ENCODE results near the gene MAST1. TPM values are rescaled to one million over a fixed set of nuclear protein-coding genes. Genes with fewer than 3 reads are reported as not detected.
"Not testable (repeated sequence)": the region's sequence is repeated elsewhere in the genome, so short reads cannot be mapped to it uniquely, and the experiment has no call there.

The MAST1 gene
- total RNA-seq, 1 donor from 2014 or later: not detected

GRCh38 chr19:12841094-12841493, 2.8 kb downstream of the MAST1 start:
- no peaks in the 10 kb centered on the region for H3K36me3 ChIP-seq
- no peak overlapping the region for H3K27ac ChIP-seq (replicated peaks)
- TF ChIP-seq CTCF (IDR thresholded peaks at IDR 0.05; ENCODE audit: borderline replicate concordance): no peak
- peak overlapping the region; percentile 43 for H3K4me3 ChIP-seq
- intact Hi-C loops (cut with micrococcal nuclease): loop anchor here (5.0 to 10.0 kb wide), 2 partner anchors 34 to 76 kb away; partner anchors contain the start of gene RNASEH2A
- peaks cover 24% of the 10 kb centered on the region for H3K4me1 ChIP-seq
- no peaks in the 10 kb centered on the region for H3K9me3 ChIP-seq (replicated peaks)
- H3K27me3 ChIP-seq (ENCODE audit: low read depth): peaks cover 98% of the 10 kb centered on the region
- DNase-seq: no peak

GRCh38 chr19:12842511-12842910, 4.2 kb downstream of the MAST1 start:
- DNase-seq: no peak
- Histone ChIP-seq H3K9me3 (replicated peaks) (no peaks in the 10 kb centered on the region), H3K4me1 (peaks cover 30% of the 10 kb centered on the region), H3K27me3 (ENCODE audit: low read depth) (peaks cover 96% of the 10 kb centered on the region), H3K4me3 (no peak overlapping the region), H3K36me3 (no peaks in the 10 kb centered on the region), H3K27ac (replicated peaks) (no peak overlapping the region)
- intact Hi-C loops (cut with micrococcal nuclease): loop anchor here (5.0 to 10.0 kb wide), 2 partner anchors 35 to 78 kb away; partner anchors contain the start of gene RNASEH2A
- no peak for TF ChIP-seq CTCF (IDR thresholded peaks at IDR 0.05; ENCODE audit: borderline replicate concordance)

- no peak for DNase-seq
- TF ChIP-seq CTCF (IDR thresholded peaks at IDR 0.05; ENCODE audit: borderline replicate concordance): no peak
- Histone ChIP-seq H3K9me3 (replicated peaks) (no peaks in the 10 kb centered on the region), H3K36me3 (no peaks in the 10 kb centered on the region), H3K4me3 (no peak overlapping the region), H3K4me1 (peaks cover 29% of the 10 kb centered on the region), H3K27ac (replicated peaks) (no peak overlapping the region), H3K27me3 (ENCODE audit: low read depth) (peaks cover 87% of the 10 kb centered on the region)
- intact Hi-C loops (cut with micrococcal nuclease): loop anchor here (5.0 to 10.0 kb wide), 2 partner anchors 36 to 79 kb away; partner anchors contain the start of gene RNASEH2A
Observed at GRCh38 chr19:12843328-12843727, 5.0 kb downstream of the MAST1 start.

- intact Hi-C loops (cut with micrococcal nuclease): loop anchor here (5.0 to 10.0 kb wide), 2 partner anchors 37 to 79 kb away; partner anchors contain the start of gene RNASEH2A
- TF ChIP-seq CTCF (IDR thresholded peaks at IDR 0.05; ENCODE audit: borderline replicate concordance): no peak
- no peak overlapping the region for H3K4me3 ChIP-seq
- H3K4me1 ChIP-seq: peaks cover 22% of the 10 kb centered on the region
- no peaks in the 10 kb centered on the region for H3K9me3 ChIP-seq (replicated peaks)
- no peak overlapping the region for H3K27ac ChIP-seq (replicated peaks)
- DNase-seq: no peak
- H3K27me3 ChIP-seq (ENCODE audit: low read depth): peaks cover 79% of the 10 kb centered on the region
- H3K36me3 ChIP-seq: no peaks in the 10 kb centered on the region
Observed at GRCh38 chr19:12843999-12844732, 5.9 kb downstream of the MAST1 start.

GRCh38 chr19:12846613-12847012, 8.3 kb downstream of the MAST1 start:
- intact Hi-C loops (cut with micrococcal nuclease): loop anchor here (10.0 kb wide), 1 partner anchor 82 kb away; no protein-coding TSS in a partner anchor
- H3K27me3 ChIP-seq (ENCODE audit: low read depth): peaks cover 55% of the 10 kb centered on the region
- not testable (repeated sequence) for H3K36me3 ChIP-seq; H3K9me3 ChIP-seq (replicated peaks); H3K27ac ChIP-seq (replicated peaks); H3K4me3 ChIP-seq; H3K4me1 ChIP-seq; DNase-seq

All from left ventricle myocardium inferior (tissue), 1 donor.